SJSA1 (cell line): ENCODE measurements around the gene LRRC61. TPM values are rescaled to one million over a fixed set of nuclear protein-coding genes. Genes with fewer than 3 reads are reported as not detected.

Experiments used
- DNase-seq, 2 experiments: peaks; one replicate each; pipeline ENCODE4 v3.0.0-alpha.2; 2015 to 2020; ENCODE audit warnings: low spot score in 2 of 2, low read depth in 1 of 2
- H3K27ac ChIP-seq: fragments of 250-450 bp; sonication (Bioruptor Pico); 2 replicates; pipeline ENCODE4 v1.5.1; 2020; ENCODE audit warnings: mild to moderate bottlenecking, moderate library complexity
- H3K27me3 ChIP-seq: fragments of 250-450 bp; sonication (Bioruptor Pico); replicated peaks from 2 replicates; pipeline ENCODE4 v1.5.1; 2020; ENCODE audit warnings: mild to moderate bottlenecking, moderate library complexity
- H3K36me3 ChIP-seq: fragments of 250-450 bp; sonication (Bioruptor Pico); 2 replicates; pipeline ENCODE4 v1.5.1; 2020; ENCODE audit warnings: mild to moderate bottlenecking
- H3K4me1 ChIP-seq: fragments of 250-450 bp; sonication (Bioruptor Pico); replicated peaks from 2 replicates; pipeline ENCODE4 v1.6.1; 2021; ENCODE audit warnings: mild to moderate bottlenecking
- H3K4me3 ChIP-seq: fragments of 250-450 bp; sonication (Bioruptor Pico); 2 replicates; pipeline ENCODE4 v1.5.1; 2020; ENCODE audit warnings: mild to moderate bottlenecking
- H3K9me3 ChIP-seq: fragments of 250-450 bp; sonication (Bioruptor Pico); replicated peaks from 2 replicates; pipeline ENCODE4 v1.5.1; 2020; ENCODE audit warnings: mild to moderate bottlenecking
- total RNA-seq: library from RNA; depleted of rRNA; stranded (reverse); fragments of >200 nt; shearing (Covaris generic); gene quantifications from 2 replicates; pipeline ENCODE4 v1.2.3, GENCODE V29; 2014

LRRC61 gene
- total RNA-seq, 1 experiment from 2014 or later = not detected

DNA sequence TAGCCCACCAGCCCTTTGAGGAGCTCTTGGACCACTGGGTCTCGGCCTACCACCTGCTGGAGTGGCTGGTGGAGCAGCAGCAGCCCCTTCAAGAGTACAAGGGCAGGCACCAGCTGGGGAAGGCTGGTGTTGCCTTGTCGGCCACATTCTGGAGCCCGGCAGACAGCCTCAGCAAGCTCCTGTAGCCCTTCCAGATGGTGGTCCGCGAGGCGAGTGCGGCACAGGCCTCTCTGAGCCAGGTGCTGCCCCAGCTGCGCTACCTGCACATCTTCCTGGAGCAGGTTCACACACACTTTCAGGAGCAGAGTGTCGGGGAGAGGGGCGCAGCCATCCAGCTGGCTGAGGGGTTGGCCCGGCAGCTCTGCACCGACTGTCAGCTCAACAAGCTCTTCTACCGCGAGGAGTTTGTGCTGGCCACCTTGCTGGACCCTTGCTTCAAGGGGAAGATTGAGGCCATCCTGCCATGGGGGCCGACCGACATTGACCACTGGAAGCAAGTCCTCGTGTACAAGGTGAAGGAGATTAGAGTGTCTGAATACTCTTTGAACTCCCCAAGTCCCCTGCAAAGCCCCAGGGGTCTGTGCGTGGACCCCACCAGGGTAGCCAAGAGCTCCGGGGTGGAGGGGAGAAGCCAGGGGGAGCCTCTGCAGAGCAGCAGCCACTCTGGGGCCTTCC is 7.2 kb downstream of the LRRC61 start:
- no peak for DNase-seq
- no peaks in the 10 kb centered on the region for H3K9me3 ChIP-seq

DNA sequence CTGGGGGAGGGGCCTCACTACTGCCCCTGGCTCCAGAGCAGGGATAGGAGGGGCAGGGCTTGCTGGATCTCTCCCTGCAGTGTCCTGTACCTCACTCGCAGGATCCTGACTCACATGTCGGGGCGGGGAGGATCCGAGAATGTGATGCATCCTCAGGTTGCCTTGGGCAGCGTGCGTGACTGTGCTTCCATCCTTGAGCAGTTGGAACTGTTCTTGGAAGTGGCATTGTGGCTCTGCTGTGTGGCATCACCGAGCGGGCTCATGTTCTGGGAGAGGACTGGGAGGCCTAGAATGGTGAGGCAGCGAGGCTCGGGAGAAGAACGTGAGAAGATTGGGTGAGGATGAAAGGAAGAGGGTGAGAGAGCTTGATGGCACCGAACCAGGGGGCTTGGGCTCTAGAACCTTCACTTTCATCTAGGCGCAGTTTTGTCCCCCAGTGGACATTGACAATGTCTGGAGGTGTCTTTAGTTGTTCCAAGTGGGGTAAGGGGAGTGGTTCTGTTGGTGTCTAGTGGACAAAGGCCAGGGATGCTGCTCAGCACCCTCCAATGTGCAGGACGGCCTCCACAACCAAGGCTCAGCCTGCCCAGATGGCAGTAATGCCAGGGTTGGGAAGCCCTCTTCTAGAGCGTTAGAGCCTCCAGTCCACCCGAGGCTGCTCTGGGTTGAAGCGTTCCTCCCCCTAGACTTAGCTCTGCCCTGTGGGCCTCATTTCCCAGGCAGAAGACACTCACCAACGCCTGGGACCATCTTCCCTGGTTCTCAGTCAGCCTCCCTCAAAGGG is 9.9 kb downstream of the LRRC61 start:
- Histone ChIP-seq H3K36me3 (no peaks in the 10 kb centered on the region), H3K4me3 (no peak overlapping the region), H3K9me3 (no peaks in the 10 kb centered on the region), H3K27me3 (no peaks in the 10 kb centered on the region), H3K27ac (no peak overlapping the region), H3K4me1 (no peaks in the 10 kb centered on the region)
- DNase-seq = no peak

More for the DNA sequence above, 7.2 kb downstream of the LRRC61 start:
- Histone ChIP-seq H3K4me1 (no peaks in the 10 kb centered on the region), H3K4me3 (no peak overlapping the region), H3K36me3 (no peaks in the 10 kb centered on the region), H3K27me3 (no peaks in the 10 kb centered on the region), H3K27ac (no peak overlapping the region)

DNA sequence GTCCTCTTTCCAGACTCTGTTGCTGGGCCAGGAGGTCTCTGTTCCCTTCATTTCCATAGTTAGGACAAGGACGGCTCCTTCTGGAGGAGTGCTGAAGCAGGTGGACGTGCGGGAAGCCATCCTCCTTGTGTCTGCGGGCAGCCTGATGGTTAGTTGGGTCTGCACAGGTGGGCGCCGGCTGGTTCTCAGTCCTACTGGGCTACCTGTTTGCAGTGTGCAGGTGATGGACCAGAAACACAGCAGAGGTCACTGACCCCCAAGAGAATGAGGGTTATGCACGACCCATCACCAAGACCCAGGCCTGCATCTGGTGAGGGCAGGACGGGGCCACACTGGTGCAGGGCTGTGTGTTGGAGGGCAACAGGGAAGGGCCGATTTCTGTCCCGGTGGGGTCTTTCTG is 10.5 kb downstream of the LRRC61 start:
- Histone ChIP-seq H3K36me3 (no peaks in the 10 kb centered on the region), H3K4me1 (no peaks in the 10 kb centered on the region), H3K27me3 (no peaks in the 10 kb centered on the region), H3K4me3 (no peak overlapping the region), H3K9me3 (no peaks in the 10 kb centered on the region), H3K27ac (no peak overlapping the region)
- DNase-seq = no peak

DNA sequence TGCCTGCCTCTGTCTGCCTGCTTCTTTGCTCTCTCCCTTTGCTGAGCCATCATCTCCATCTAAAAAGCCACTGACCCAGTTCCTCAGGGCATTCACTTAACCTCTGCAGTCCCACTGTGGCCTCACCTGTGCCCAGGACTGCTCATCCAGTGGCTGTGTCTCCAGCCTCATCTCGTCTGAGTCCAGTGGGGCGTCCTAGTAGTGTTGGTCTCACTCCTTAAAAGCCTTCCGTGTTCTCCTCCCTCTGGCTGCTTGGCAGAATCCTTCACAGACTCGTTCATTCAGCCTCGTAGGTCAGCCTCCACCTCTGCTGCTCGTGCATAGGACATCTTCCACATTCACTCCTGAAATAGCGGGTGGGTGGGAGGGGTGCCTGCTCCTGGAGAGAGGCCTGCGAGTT is 11.0 kb downstream of the LRRC61 start:
- Histone ChIP-seq H3K36me3 (no peaks in the 10 kb centered on the region), H3K9me3 (no peaks in the 10 kb centered on the region), H3K4me1 (no peaks in the 10 kb centered on the region), H3K27me3 (no peaks in the 10 kb centered on the region), H3K4me3 (no peak overlapping the region), H3K27ac (no peak overlapping the region)
- no peak for DNase-seq

DNA sequence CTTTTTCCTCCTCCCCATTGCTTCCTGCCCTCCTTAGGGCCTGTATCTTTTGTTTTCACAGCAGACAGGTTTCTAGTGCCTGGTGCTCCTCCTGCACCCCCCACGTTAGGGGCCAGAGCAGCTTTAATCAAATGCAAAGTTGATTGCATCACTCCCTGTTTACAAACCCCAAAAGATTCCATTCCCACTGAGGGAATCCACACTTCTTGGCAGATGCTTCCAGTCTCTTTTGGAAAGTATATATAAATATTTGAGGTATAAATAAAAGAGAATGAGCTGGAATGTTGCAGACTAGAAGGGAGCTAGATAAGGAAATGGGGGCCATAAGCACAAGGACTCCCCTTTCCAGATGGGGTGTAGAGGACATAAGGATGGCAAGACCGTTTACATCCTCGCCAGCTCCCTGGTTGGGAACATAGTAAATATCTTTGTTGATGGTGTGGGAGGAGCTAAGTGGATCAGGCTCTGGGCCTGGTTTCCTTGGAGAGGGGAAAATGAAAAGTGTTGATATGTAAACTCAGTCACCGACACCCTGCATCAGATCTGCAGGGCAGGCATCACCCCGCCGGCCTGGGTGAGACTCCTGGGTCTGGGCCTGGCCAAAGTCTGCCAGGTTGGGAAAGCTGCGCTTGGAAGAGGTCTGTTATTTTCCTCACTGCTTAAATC is 12.1 kb downstream of the LRRC61 start:
- DNase-seq = no peak
- H3K4me3 ChIP-seq = no peak overlapping the region
- no peak overlapping the region for H3K27ac ChIP-seq
- no peaks in the 10 kb centered on the region for H3K4me1 ChIP-seq
- H3K9me3 ChIP-seq = no peaks in the 10 kb centered on the region
- H3K36me3 ChIP-seq = no peaks in the 10 kb centered on the region
- H3K27me3 ChIP-seq = no peaks in the 10 kb centered on the region

DNA sequence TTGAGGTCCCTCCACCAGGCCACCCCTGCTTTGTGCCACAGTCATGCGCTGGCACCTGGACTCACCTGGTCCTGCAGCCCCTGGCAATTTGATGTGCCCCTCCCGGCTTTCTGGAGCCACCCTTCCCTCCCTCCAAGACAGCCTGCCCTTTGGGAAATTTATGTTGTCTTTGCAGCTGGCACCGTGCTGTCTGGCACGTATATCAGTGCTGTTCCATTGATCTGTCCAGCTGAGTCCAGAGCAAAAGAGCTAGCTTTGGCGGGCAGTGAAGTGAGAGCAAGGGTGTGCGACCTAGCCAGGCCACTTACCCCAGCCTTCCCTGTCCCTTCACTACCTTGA is 12.6 kb downstream of the LRRC61 start:
- DNase-seq = no peak
- Histone ChIP-seq H3K36me3 (no peaks in the 10 kb centered on the region), H3K4me1 (no peaks in the 10 kb centered on the region), H3K4me3 (no peak overlapping the region), H3K27ac (no peak overlapping the region), H3K27me3 (no peaks in the 10 kb centered on the region), H3K9me3 (no peaks in the 10 kb centered on the region)

DNA sequence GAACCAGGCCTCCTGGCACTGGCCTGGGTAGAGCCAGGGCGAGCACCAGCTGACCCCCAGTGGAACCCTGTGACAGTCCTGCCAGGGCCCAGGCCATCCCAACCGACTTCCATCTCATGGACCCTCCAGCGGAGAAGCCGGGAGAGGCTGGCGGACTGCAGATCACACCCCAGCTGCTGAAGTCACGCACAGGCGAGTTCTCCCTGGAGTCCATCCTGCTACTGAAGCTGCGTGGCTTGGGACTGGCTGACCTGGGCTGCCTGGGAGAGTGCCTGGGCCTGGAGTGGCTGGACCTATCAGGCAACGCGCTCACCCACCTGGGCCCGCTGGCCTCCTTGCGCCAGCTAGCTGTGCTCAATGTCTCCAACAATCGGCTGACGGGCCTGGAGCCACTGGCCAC is 13.6 kb downstream of the LRRC61 start:
- no peaks in the 10 kb centered on the region for H3K27me3 ChIP-seq
- no peaks in the 10 kb centered on the region for H3K9me3 ChIP-seq
- no peak overlapping the region for H3K27ac ChIP-seq
- no peaks in the 10 kb centered on the region for H3K36me3 ChIP-seq
- H3K4me1 ChIP-seq = no peaks in the 10 kb centered on the region
- no peak for DNase-seq
- H3K4me3 ChIP-seq = no peak overlapping the region

DNA sequence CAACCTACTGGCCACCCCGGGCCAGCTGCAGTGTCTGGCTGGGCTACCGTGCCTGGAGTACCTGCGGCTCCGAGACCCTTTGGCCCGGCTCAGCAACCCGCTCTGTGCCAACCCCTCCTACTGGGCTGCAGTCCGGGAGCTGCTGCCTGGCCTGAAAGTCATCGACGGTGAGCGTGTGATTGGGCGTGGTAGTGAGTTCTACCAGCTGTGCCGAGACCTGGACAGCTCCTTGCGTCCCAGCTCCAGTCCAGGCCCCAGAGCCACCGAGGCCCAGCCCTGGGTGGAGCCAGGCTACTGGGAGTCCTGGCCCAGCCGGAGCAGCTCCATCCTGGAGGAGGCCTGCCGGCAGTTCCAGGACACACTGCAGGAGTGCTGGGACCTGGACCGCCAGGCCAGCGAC is 14.0 kb downstream of the LRRC61 start:
- H3K36me3 ChIP-seq = no peaks in the 10 kb centered on the region
- H3K27ac ChIP-seq = no peak overlapping the region
- no peaks in the 10 kb centered on the region for H3K4me1 ChIP-seq
- H3K9me3 ChIP-seq = no peaks in the 10 kb centered on the region
- no peak for DNase-seq
- H3K27me3 ChIP-seq = no peaks in the 10 kb centered on the region
- H3K4me3 ChIP-seq = no peak overlapping the region

DNA sequence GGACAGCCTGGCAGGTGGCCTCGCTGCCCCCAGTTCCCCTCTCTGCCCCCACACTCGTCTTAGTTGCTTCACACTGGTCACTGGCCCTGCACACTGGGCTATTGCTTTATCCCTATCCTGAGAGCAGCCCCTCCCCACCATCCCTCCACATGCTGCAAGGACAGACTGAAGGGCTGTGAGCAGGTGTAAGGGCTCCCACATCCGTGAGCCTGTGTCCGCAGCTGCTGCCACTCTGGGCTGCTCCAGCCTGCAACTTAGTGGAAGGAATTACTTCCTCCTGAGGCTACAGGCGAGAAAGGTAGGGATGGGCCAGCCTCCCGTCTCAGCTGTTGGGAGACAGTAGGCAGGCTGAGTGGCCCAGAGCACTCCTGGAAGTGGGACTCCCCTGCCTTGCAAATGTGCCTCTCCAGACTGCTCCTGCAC is 14.5 kb downstream of the LRRC61 start:
- no peak for DNase-seq
- no peaks in the 10 kb centered on the region for H3K27me3 ChIP-seq
- H3K4me1 ChIP-seq = no peaks in the 10 kb centered on the region
- no peaks in the 10 kb centered on the region; the same call in 1 of the 2 replicates for H3K9me3 ChIP-seq
- no peak overlapping the region for H3K27ac ChIP-seq
- H3K36me3 ChIP-seq = no peaks in the 10 kb centered on the region
- no peak overlapping the region for H3K4me3 ChIP-seq

DNA sequence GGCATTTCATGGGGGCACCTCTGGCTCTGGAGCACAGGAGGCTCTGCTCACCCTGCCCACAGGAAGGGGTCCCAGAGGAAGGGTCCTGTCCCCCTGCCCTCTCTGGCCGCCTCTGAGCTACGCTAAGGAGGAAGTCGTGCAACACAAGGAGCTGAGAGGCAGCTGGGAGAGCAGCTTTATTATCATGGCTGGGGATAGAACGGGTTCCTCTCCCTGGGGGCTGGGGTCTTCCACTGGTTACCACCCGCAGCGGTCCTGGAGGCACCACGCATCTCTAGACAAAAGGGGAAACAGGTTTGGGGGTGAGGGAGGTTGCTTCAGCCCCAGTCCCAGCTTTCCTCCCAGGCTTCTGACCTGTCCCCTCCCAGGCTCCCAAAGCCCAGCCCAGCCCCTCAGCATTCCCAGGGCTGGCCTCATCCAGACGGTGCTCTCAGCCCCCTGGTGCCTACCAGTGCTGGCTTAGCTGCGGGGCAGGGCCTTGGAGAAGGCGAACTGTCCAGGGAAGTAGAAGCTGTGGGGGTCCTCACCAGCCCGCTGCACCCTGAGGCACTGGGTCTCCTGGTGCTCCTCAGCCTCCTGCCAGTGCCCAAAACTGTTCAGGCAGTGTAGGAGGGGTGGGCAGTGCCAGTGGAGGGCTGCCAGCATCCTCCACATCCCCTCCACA is 15.1 kb downstream of the LRRC61 start:
- no peak overlapping the region for H3K27ac ChIP-seq
- no peaks in the 10 kb centered on the region for H3K36me3 ChIP-seq
- no peak for DNase-seq
- H3K27me3 ChIP-seq = no peaks in the 10 kb centered on the region
- H3K4me3 ChIP-seq = no peak overlapping the region
- H3K4me1 ChIP-seq = no peaks in the 10 kb centered on the region
- H3K9me3 ChIP-seq = no peaks in the 10 kb centered on the region; the same call in 1 of the 2 replicates

DNA sequence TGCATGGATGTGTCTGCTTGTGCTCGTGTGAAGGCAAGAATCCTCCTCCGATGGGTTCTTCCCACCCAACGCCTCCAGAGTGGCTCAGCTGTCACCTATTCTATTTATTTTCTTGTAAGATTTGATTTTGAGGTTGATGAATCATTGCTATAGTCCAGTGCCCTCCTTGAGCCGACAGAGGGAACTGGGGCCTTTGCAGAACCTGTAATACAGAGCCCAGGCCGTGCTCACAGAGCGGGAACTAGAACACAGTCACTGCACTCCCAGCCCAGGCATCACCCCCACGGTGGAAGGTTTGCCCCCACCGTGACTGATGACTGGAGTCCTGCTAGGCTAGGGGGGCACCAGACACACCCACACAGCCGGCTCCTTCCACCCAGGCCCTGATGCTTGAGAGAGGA is 16.3 kb downstream of the LRRC61 start:
- H3K4me3 ChIP-seq = no peak overlapping the region
- no peak for DNase-seq
- no peaks in the 10 kb centered on the region for H3K4me1 ChIP-seq
- H3K36me3 ChIP-seq = no peaks in the 10 kb centered on the region
- no peaks in the 10 kb centered on the region for H3K27me3 ChIP-seq
- no peak overlapping the region for H3K27ac ChIP-seq
- H3K9me3 ChIP-seq = no peaks in the 10 kb centered on the region; the same call in 1 of the 2 replicates

DNA sequence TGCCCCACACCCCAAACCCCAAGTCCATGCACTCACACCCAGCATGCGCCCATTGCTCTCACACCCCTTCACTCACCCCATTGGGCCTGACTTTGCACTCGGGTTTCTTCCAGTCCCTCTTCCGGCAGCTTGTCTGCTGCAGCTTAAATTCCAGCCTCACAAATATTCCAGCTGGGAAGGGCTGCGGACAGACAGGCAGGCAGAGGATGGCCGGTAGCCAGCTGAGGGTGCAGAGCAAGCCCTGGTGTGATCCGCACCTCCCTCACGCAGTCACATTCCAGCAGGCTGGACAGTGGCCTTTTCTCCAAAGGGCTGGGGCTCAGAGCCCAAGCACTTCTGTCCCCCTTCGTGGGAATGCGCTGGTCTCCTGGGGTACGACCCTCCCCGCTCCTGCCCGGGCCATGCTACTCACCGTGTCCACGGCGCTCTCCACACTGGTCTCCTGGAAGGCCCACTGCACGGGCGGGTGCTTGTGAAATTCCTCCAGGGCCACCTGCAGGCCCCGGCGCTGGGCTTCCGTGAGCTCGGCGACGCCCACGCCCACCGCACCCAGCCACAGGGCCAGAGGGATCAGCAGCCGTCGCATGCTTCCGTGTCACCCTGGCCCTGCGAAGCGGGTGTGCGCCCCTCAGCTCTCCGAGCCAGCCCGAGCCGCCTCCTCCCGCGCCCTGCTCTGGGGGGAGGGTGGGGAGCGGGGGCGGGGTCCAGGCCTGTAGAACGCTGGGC is 17.0 kb downstream of the LRRC61 start:
- Histone ChIP-seq H3K27me3 (0 out of 2 replicates have a peak, but pooled peaks cover 5% of the 10 kb centered on the region), H3K36me3 (no peaks in the 10 kb centered on the region), H3K9me3 (no peaks in the 10 kb centered on the region; the same call in 1 of the 2 replicates), H3K4me1 (no peaks in the 10 kb centered on the region), H3K27ac (no peak overlapping the region), H3K4me3 (no peak overlapping the region)
- DNase-seq = no peak

DNA sequence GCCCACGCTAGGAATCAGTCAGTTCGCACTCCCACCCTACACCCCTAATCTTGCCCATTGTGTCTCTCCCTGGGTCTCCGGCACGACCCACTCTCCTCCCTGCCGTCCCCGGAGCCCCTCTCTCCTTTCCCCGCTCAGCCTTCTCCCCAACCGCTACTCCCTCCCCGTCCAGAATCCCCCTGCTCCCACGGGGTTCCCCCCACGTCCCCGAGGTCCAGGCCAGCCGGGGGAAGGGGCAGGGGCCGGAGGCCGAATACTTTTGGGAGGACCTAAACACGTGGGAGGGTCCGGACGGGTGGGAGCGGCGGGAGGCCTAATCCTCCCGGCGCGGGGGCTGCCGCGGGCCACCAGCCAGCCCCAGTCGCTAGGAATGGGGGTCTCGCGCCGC is 17.7 kb downstream of the LRRC61 start:
- H3K4me3 ChIP-seq = no peak overlapping the region

More for the DNA sequence above, 17.7 kb downstream of the LRRC61 start:
- Histone ChIP-seq H3K36me3 (no peaks in the 10 kb centered on the region), H3K27ac (no peak overlapping the region), H3K9me3 (no peaks in the 10 kb centered on the region; the same call in 1 of the 2 replicates), H3K27me3 (peaks cover 6% of the 10 kb centered on the region; the same call in 1 of the 2 replicates), H3K4me1 (no peaks in the 10 kb centered on the region)
- DNase-seq = no peak
